Left ventricle myocardium inferior (tissue), 1 donor: Measurements from ENCODE around the gene PNRC2. TPM values are rescaled to one million over a fixed set of nuclear protein-coding genes. Genes with fewer than 3 reads are reported as not detected.

Experiments
- DNase-seq: peaks from one replicate; pipeline ENCODE4 v3.0.0-alpha.2; 2020
- H3K27ac ChIP-seq: fragments of 200-600 bp; replicated peaks from 2 replicates; pipeline ENCODE4 v1.8.0; 2021
- H3K27me3 ChIP-seq: fragments of 200-600 bp; 2 replicates; pipeline ENCODE4 v1.8.0; 2021; ENCODE audit warnings: low read depth
- H3K36me3 ChIP-seq: fragments of 200-600 bp; 2 replicates; pipeline ENCODE4 v1.8.0; 2021
- H3K4me1 ChIP-seq: fragments of 200-600 bp; 2 replicates; pipeline ENCODE4 v1.8.0; 2021
- H3K4me3 ChIP-seq: fragments of 200-600 bp; 2 replicates; pipeline ENCODE4 v1.8.0; 2021; ENCODE audit warnings: mild to moderate bottlenecking, moderate library complexity
- H3K9me3 ChIP-seq: fragments of 200-600 bp; replicated peaks from 2 replicates; pipeline ENCODE4 v1.8.0; 2021
- intact Hi-C: fragments of 100-400 bp; cut with micrococcal nuclease; formaldehyde crosslinking; loops from one replicate; pipeline ENCODE4 v1.11.0; 2022
- long read RNA-seq: library from polyadenylated mRNA; unstranded; transcript quantifications from one replicate; pipeline ENCODE4 v2.0.0, GENCODE V29; 2021
- total RNA-seq: library from RNA; stranded (reverse); fragmentation: NEBNext Ultra II Directional; extraction: Animal tissue kit (Norgen Biotek cat#: 25700); gene quantifications from one replicate; pipeline ENCODE4 v1.2.1, GENCODE V29; 2021
- TF ChIP-seq, protein P1 (sequence below): fragments of 200-600 bp; IDR thresholded peaks from 2 replicates; pipeline ENCODE4 v1.8.0; 2021; ENCODE audit warnings: antibody characterized with exemption, mild to moderate bottlenecking, borderline replicate concordance
- donor health status: DM: no; HTN: yes; CAD: no; lungs with severe emphysema.

Gene PNRC2, protein sequence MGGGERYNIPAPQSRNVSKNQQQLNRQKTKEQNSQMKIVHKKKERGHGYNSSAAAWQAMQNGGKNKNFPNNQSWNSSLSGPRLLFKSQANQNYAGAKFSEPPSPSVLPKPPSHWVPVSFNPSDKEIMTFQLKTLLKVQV
- 92.3 TPM for total RNA-seq
- long read RNA-seq, transcript PNRC2-201 (3 exons, 2,416 nt) = major isoform, 134 of 140 reads
- long read RNA-seq, partial matches to known transcripts = 0 of 140 reads
- long read RNA-seq, other reads (novel, unspliced or antisense) = 5 of 140 reads

DNA sequence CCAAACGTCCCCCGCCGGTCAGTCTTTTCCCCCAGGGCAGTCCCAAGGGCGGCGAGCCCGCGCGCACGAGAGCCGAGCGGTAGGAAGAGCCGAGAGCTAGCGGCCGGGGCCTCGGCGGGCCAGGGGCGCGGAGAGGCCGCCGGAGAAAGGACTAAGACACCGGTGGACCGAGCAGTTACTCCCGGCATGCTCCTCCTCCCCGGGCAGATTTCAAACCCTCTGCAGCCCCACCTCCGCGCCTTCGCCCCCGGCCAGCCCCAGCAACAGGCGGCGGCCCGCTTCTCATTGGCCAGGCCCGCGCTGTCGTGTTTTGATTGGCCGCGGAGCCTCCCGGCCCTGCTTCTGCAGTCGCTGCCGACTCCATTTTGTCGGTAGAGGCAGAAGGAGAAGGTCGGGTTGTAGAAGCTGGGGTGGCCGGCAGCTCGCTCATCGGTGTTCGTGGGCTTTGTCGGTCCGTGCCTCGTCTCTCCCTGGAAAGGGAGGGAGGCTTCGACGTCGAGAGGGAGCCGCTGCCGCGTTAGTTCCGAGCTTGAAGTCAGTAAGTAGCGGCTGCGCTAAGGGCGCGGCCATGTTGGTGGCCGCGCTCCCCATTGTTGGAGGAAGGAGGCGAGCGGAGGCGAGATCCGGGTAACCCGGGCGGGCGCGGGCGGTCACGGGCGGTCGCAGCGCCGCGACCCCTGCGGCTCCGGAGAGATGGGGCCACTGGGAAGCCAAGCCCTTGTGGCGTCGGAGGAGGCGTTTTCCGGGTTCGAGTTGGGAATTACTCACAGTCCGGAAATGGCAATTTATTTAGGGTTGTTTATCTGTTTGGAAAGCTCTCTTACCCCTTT is at the start of gene PNRC2:
TSS of gene PNRC2 (plus strand) at position 368 of the 830 bp plus-strand sequence. CDS start 1,630 bp downstream, outside the sequence.
- peak; percentile 97 for DNase-seq
- Histone ChIP-seq H3K9me3 (no peaks in the 10 kb centered on the region), H3K4me1 (peaks cover 76% of the 10 kb centered on the region), H3K27me3 (no peaks in the 10 kb centered on the region), H3K27ac (peak within 1 kb of the TSS; percentile 99), H3K36me3 (peaks cover 26% of the 10 kb centered on the region), H3K4me3 (peak within 1 kb of the TSS; percentile 87)
- TF ChIP-seq, protein P1, sequence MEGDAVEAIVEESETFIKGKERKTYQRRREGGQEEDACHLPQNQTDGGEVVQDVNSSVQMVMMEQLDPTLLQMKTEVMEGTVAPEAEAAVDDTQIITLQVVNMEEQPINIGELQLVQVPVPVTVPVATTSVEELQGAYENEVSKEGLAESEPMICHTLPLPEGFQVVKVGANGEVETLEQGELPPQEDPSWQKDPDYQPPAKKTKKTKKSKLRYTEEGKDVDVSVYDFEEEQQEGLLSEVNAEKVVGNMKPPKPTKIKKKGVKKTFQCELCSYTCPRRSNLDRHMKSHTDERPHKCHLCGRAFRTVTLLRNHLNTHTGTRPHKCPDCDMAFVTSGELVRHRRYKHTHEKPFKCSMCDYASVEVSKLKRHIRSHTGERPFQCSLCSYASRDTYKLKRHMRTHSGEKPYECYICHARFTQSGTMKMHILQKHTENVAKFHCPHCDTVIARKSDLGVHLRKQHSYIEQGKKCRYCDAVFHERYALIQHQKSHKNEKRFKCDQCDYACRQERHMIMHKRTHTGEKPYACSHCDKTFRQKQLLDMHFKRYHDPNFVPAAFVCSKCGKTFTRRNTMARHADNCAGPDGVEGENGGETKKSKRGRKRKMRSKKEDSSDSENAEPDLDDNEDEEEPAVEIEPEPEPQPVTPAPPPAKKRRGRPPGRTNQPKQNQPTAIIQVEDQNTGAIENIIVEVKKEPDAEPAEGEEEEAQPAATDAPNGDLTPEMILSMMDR = peak; percentile 17
- intact Hi-C loops = loop anchor here (5.0 kb wide), 1 partner anchor 68 kb away; no protein-coding TSS in a partner anchor

DNA sequence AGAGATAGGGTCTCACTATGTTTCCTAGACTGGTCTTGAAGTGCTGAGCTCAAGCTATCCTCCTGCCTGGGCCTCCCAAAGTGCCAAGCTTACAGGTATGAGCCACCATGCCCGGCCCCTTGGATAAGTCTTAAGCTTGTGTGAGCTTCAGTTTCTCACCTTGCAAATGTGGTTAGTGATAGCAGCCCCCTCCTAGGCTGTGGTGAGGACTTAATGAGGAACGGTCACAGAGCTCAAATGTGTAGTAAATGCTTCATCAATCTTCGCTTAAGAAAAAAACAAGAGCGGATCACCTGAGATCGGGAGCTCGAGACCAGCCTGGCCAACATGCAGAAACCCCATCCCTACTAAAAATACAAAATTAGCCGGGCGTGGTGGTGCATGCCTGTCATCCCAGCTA is 49.5 kb upstream of the PNRC2 start:
- no peaks in the 10 kb centered on the region for H3K9me3 ChIP-seq
- no peaks in the 10 kb centered on the region for H3K4me1 ChIP-seq
- no peaks in the 10 kb centered on the region for H3K36me3 ChIP-seq
- no peak overlapping the region for H3K4me3 ChIP-seq
- no peak for DNase-seq
- no peak overlapping the region for H3K27ac ChIP-seq
- TF ChIP-seq, protein P1 = no peak
- intact Hi-C loops = no loop called here
- H3K27me3 ChIP-seq = peaks cover 56% of the 10 kb centered on the region

DNA sequence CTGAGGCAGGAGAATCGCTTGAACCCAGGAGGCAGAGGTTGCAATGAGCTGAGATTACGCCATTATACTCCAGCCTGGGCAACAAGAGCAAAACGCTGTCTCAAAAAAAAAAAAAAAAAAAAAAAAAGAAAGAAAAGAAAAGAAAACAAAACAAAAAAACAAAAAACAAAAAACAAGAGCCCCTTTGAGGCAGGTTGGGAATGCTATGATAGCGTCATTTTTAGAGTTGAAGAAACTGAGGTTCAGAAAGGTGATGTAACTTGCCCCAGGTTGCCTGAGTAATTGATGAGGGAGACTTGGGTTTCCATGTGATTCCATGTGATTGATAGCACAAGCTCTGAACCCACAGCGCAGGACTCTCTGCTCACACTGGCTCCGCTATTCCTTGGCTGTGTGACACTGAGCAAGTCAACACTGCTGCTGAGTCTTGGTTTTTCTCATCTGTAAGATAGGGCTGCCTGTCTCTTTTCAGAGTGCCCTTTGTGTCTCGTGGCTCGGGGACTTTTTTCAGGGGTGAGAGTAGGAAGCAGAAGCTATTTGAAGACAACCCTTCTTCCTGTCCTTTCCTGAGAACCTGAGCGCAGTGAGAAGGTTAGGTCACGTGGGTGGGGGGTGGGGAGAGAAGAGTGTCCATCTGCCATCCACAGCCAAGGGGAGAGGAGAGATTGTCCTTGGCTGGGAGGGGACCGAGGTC is 48.9 kb upstream of the PNRC2 start:
- no peak for DNase-seq
- intact Hi-C loops = no loop called here
- H3K36me3 ChIP-seq = no peaks in the 10 kb centered on the region
- TF ChIP-seq, protein P1 = no peak
- no peaks in the 10 kb centered on the region for H3K9me3 ChIP-seq
- H3K27me3 ChIP-seq = peaks cover 50% of the 10 kb centered on the region
- H3K27ac ChIP-seq = no peak overlapping the region
- H3K4me3 ChIP-seq = no peak overlapping the region
- no peaks in the 10 kb centered on the region for H3K4me1 ChIP-seq

DNA sequence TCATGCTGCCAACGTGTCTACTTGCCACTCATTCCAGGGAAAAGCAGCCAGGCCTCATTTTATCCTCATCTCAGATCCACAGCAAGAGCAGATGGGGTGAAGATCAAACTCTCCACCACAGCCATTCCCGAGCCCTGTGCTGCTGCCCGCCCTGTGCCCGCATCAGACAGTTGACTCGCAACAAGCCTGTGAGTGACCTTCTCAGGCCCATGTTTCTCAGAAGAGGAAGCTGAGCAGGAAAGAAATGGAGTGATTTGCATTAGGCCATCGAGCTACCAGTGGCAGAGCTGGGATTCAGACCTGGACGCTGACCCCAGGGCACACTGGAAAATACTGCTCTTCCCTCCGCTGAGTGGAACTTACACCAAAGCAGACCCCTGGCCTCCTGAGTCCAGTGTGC is 47.7 kb upstream of the PNRC2 start:
- Histone ChIP-seq H3K36me3 (no peaks in the 10 kb centered on the region), H3K27ac (no peak overlapping the region), H3K27me3 (peaks cover 38% of the 10 kb centered on the region), H3K4me1 (no peaks in the 10 kb centered on the region), H3K9me3 (no peaks in the 10 kb centered on the region), H3K4me3 (no peak overlapping the region)
- TF ChIP-seq, protein P1 = no peak
- no peak for DNase-seq
- intact Hi-C loops = no loop called here

DNA sequence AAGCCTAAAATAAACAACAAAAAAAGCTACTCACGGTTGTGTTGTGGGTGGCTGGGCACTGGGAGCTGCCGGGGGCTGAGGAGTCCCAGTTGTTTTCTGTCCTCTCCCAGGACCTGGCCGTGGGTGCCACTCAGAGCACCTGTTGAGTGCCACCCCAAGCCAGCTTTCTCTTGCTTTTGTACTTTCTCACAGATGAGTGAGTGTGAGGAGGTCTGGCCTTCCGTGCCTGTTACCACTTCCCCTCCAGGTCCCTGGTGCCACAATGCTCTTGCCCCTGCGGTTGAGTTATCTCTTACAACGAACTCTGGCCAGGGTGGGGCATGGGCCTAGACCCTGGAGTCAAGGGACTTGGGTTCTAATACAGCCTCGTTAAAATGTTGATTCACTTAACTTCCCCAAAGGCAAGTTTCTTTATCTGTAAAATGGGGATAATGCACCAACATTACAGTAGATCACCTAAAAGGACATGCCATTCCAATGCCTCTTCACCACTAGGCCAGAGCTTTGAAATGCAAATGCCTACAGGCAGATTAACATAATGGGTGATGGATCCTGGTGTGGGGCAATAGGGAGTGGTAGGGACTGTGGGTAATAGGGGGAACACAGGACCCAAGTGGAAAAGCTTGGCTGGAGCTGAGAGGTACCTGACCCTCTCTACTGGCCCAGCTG is 46.3 kb upstream of the PNRC2 start, which contains the start of gene CNR2:
TSS of gene CNR2 (minus strand) at position 151 of the 669 bp plus-strand sequence. CDS start 37,745 bp downstream, outside the sequence.
- Histone ChIP-seq H3K27me3 (peaks cover 26% of the 10 kb centered on the region), H3K4me3 (no peak within 1 kb of the TSS), H3K9me3 (no peaks in the 10 kb centered on the region), H3K4me1 (no peaks in the 10 kb centered on the region), H3K36me3 (no peaks in the 10 kb centered on the region), H3K27ac (no peak within 1 kb of the TSS)
- TF ChIP-seq, protein P1 = no peak
- DNase-seq = no peak
- intact Hi-C loops = no loop called here
